Endothelial cell of umbilical vein (primary cell): Measurements from ENCODE around the gene OASL. TPM values are rescaled to one million over a fixed set of nuclear protein-coding genes. Genes with fewer than 3 reads are reported as not detected.

Experiments used
- BruUV-seq: library from RNA; stranded (reverse); fragments of 400-500 nt; replicated peaks from 2 replicates; lab custom pipeline; 2021; lab: Mats Ljungman, UMichigan
- CTCF ChIA-PET: fragments of 300-600, 350-600 bp; sonication (Branson Sonifier 250); formaldehyde crosslinking; loops from one replicate; lab custom pipeline; 2021; ENCODE audit warnings: antibody characterized with exemption, inconsistent platforms; lab: Charles Lee
- POLR2A ChIA-PET: fragments of 300-600, 350-600 bp; sonication (Branson Sonifier 250); formaldehyde crosslinking; loops from one replicate; lab custom pipeline; 2021; ENCODE audit warnings: antibody characterized with exemption, inconsistent platforms; lab: Charles Lee
- DNase-seq: peaks from one replicate; pipeline ENCODE4 v3.0.0-alpha.2; 2011; ENCODE audit warnings: low read depth, low spot score
- FAIRE-seq: peaks from 2 replicates; lab custom pipeline; 2011; peaks lifted over from hg19 to GRCh38; lab: Jason Lieb, UNC
- H2AFZ ChIP-seq: 2 replicates; pipeline ENCODE4 v1.6.0; 2012; ENCODE audit warnings: low read depth, low read length, control low read depth, inconsistent platforms
- H3K27ac ChIP-seq: 2 replicates; pipeline ENCODE4 v1.5.1; 2011; ENCODE audit warnings: low read depth, mild to moderate bottlenecking, control low read depth, low read length, moderate library complexity; ENCODE audit not compliant: insufficient read depth
- H3K27me3 ChIP-seq, 2 experiments: 2 replicates each; pipeline versions ENCODE4 v1.6.0 to v1.6.1; 2011; ENCODE audit warnings: low read length in 2 of 2, mixed read lengths in 1 of 2; ENCODE audit not compliant: control insufficient read depth in 2 of 2, insufficient read depth in 2 of 2
- H3K36me3 ChIP-seq, 2 experiments: 2 replicates in 1 of 2; 3 replicates in 1 of 2; pipeline ENCODE4 v1.5.1; 2011; ENCODE audit warnings: low read length in 2 of 2, mild to moderate bottlenecking in 1 of 2, moderate library complexity in 1 of 2; ENCODE audit not compliant: control insufficient read depth in 2 of 2, insufficient read depth in 2 of 2; ENCODE audit errors: extremely low read depth in 1 of 2
- H3K4me1 ChIP-seq: 3 replicates; pipeline ENCODE4 v1.5.1; 2011; ENCODE audit warnings: mild to moderate bottlenecking, low read length; ENCODE audit not compliant: control insufficient read depth, insufficient read depth; ENCODE audit errors: extremely low read depth
- H3K4me2 ChIP-seq: 2 replicates; pipeline ENCODE4 v1.6.1; 2011; ENCODE audit warnings: low read length, control low read depth, mixed read lengths; ENCODE audit not compliant: insufficient read depth
- H3K4me3 ChIP-seq, 3 experiments: fragments of 200-600 bp in 1 of 3; sonication (generic), shearing (Covaris generic) in 1 of 3; replicated peaks in 1 of 3; 2 replicates each; pipeline ENCODE4 v1.5.1; 2011 to 2016; ENCODE audit warnings: control low read depth in 3 of 3, low read length in 3 of 3, mild to moderate bottlenecking in 2 of 3, inconsistent platforms in 1 of 3, low read depth in 1 of 3, moderate library complexity in 1 of 3; ENCODE audit not compliant: insufficient read depth in 1 of 3
- H3K79me2 ChIP-seq: 2 replicates; pipeline ENCODE4 v1.6.0; 2012; ENCODE audit warnings: low read length, inconsistent platforms; ENCODE audit not compliant: control insufficient read depth, insufficient read depth
- H3K9ac ChIP-seq: replicated peaks from 2 replicates; pipeline ENCODE3; 2011; ENCODE audit warnings: low read length, control low read depth; ENCODE audit not compliant: insufficient read depth; ENCODE audit errors: extremely low read depth
- H3K9me1 ChIP-seq: replicated peaks from 3 replicates; pipeline ENCODE4 v1.6.0; 2011; ENCODE audit warnings: mild to moderate bottlenecking, low read length; ENCODE audit not compliant: control insufficient read depth, insufficient read depth; ENCODE audit errors: extremely low read depth
- H3K9me3 ChIP-seq: replicated peaks from 2 replicates; pipeline ENCODE4 v1.5.1; 2012; ENCODE audit warnings: low read length, inconsistent platforms; ENCODE audit not compliant: control insufficient read depth, insufficient read depth
- H4K20me1 ChIP-seq: replicated peaks from 2 replicates; pipeline ENCODE3; 2011; ENCODE audit warnings: mild to moderate bottlenecking, low read length; ENCODE audit not compliant: control insufficient read depth, insufficient read depth; ENCODE audit errors: extremely low read depth
- EZH2 ChIP-seq: IDR thresholded peaks from 2 replicates; pipeline ENCODE4 v1.6.1; 2012; ENCODE audit warnings: borderline replicate concordance, low read depth, mild to moderate bottlenecking, moderate library complexity, low read length, inconsistent platforms; ENCODE audit not compliant: severe bottlenecking
- FOS ChIP-seq: IDR thresholded peaks from 2 replicates; pipeline ENCODE4 v1.6.1; 2011; ENCODE audit warnings: mild to moderate bottlenecking, low read length, moderate library complexity, borderline replicate concordance; ENCODE audit not compliant: insufficient read depth
- GATA2 ChIP-seq: IDR thresholded peaks from 2 replicates; pipeline ENCODE4 v1.7.0; 2011; ENCODE audit warnings: low read depth, mild to moderate bottlenecking, moderate library complexity, mixed read lengths, low read length; ENCODE audit not compliant: insufficient read length, insufficient read depth
- JUN ChIP-seq: IDR thresholded peaks from 2 replicates; pipeline ENCODE4 v1.6.1; 2011; ENCODE audit warnings: borderline replicate concordance, low read depth; ENCODE audit not compliant: insufficient read length, insufficient read depth
- MYC ChIP-seq: IDR thresholded peaks from one replicate; pipeline ENCODE4 v1.6.1; 2011; ENCODE audit warnings: mild to moderate bottlenecking, low read depth, low read length
- POLR2A ChIP-seq: IDR thresholded peaks from 2 replicates; pipeline ENCODE4 v1.6.1; 2012; ENCODE audit warnings: low read depth, mild to moderate bottlenecking, control low read depth, low read length
- POLR2AphosphoS5 ChIP-seq: IDR thresholded peaks from 2 replicates; pipeline ENCODE4 v1.6.1; 2012; ENCODE audit warnings: low read depth, mild to moderate bottlenecking, control low read depth, low read length, moderate library complexity; ENCODE audit not compliant: insufficient read depth
- dilution Hi-C: fragments of 300-500 bp; cut with MboI; formaldehyde crosslinking; loops from one replicate; pipeline ENCODE4 v1.15.0; 2019; ENCODE audit warnings: low sequenced_read_pairs; ENCODE audit not compliant: extremely low pct_ligation_motif_present
- intact Hi-C: fragments of 100-400 bp; cut with micrococcal nuclease; formaldehyde crosslinking; loops from one replicate; pipeline ENCODE4 v1.10.0; 2022
- polyA plus RNA-seq, 4 experiments: library from polyadenylated mRNA; depleted of rRNA in 3 of 4; stranded (reverse) in 3 of 4; unstranded in 1 of 4; fragments of >200 nt; gene quantifications; 2 replicates each; pipeline versions ENCODE4 v1.2.1 to v1.2.3, GENCODE V29; 2011 to 2012; ENCODE audit warnings: missing spikeins in 1 of 4
- total RNA-seq: library from RNA; stranded (reverse); gene quantifications from 2 replicates; pipeline ENCODE4 v1.2.3, GENCODE V29; 2021
- TF ChIP-seq, protein P1 (sequence below): IDR thresholded peaks from 2 replicates; pipeline ENCODE4 v1.6.1; 2011; ENCODE audit not compliant: insufficient read depth, insufficient read length
- TF ChIP-seq, protein P2 (sequence below), 2 donors: IDR thresholded peaks; 1 replicate in 1 of 2; 2 replicates in 1 of 2; pipeline ENCODE4 v1.5.1; 2011; ENCODE audit warnings: low read length in 2 of 2, mild to moderate bottlenecking in 2 of 2, moderate library complexity in 2 of 2, control low read depth in 1 of 2, inconsistent platforms in 1 of 2, low read depth in 1 of 2; ENCODE audit not compliant: insufficient read depth in 1 of 2; ENCODE audit errors: extremely low read depth in 1 of 2

Gene OASL
- total and polyA plus RNA-seq, 2 donors (not counting 3 experiments of a cell fraction or from before 2014, with no cell fraction given) = 0.17 to 0.33 TPM

DNA sequence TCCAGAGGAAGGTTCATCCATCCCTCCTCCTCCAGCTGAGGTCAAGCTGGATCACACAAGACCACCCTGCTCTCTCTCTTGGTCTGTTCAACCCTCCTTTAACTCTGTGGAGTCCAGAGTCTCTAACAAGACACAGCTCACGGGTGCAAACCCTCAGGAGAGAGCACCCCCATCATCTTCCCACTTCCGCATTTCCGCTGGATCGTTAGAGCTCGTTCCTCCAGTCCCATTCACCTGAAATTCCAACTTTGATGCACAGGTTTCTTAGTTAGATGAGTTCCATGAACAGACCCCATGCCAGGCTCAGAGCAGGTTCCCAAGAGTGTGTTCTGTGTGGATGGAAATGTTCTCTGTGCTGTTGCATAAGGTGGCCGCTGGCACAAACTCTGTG, 49.1 kb upstream of the OASL start:
- dilution Hi-C loops = no loop called here
- H4K20me1 ChIP-seq = no peaks in the 10 kb centered on the region
- DNase-seq (no peak), FAIRE-seq (no peak)
- no peaks in the 10 kb centered on the region for H3K27me3 ChIP-seq
- no peaks in the 10 kb centered on the region for H3K9me1 ChIP-seq
- TF ChIP-seq GATA2 (no peak), POLR2AphosphoS5 (no peak)
- no TSS peak for BruUV-seq
- no peak overlapping the region for H3K4me3 ChIP-seq
- ChIA-PET POLR2A (no interaction called here), CTCF (no interaction called here)
- H3K4me1 ChIP-seq = peaks cover 3% of the 10 kb centered on the region
- no peak overlapping the region for H2AFZ ChIP-seq
- no peak overlapping the region for H3K27ac ChIP-seq
- H3K9ac ChIP-seq = no peak overlapping the region
- intact Hi-C loops = no loop called here
- no peaks in the 10 kb centered on the region for H3K36me3 ChIP-seq
- no peaks in the 10 kb centered on the region for H3K9me3 ChIP-seq
- no peak overlapping the region for H3K4me2 ChIP-seq
- no peaks in the 10 kb centered on the region for H3K79me2 ChIP-seq

DNA sequence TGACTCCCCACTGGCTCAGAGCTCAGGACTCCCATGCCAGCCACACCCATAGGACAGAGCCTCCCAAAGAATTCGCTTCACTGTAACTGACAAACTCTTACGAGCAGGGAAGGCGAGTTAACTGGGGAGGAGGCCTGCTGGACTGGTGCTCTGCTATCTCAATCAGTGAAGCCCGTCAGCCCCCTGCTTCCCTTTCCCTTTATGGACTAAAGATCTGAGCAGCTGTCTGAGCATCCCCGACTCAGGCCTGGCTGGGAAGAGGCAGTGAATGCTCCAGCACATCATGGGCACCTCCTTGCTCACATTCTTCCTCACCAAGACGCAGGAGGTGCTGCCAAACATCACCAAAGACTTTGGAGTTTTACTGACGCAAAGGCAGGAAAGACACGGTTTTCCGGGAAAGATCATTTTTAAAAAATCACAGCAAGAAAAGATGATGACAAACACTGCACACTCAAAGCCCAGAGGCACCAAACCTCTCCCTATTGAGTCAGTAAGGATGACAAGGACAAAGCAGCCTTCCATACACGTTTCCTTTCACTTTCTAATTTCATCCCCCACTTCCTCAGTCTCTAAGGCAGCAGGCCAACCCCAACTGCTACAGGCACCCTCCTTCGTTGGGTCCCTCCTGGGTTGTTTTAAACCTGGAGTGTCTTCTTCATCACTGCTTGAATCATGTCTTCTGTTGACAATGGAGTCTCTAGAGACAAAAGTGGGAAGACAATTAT, 48.6 kb upstream of the OASL start:
- H3K9me1 ChIP-seq = no peaks in the 10 kb centered on the region
- H3K9ac ChIP-seq = no peak overlapping the region
- H3K36me3 ChIP-seq = no peaks in the 10 kb centered on the region
- TF ChIP-seq, protein P1, sequence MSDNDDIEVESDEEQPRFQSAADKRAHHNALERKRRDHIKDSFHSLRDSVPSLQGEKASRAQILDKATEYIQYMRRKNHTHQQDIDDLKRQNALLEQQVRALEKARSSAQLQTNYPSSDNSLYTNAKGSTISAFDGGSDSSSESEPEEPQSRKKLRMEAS = no peak
- no peak for TF ChIP-seq POLR2AphosphoS5
- no peak for TF ChIP-seq POLR2A
- no peak for TF ChIP-seq FOS
- TF ChIP-seq, protein P2, sequence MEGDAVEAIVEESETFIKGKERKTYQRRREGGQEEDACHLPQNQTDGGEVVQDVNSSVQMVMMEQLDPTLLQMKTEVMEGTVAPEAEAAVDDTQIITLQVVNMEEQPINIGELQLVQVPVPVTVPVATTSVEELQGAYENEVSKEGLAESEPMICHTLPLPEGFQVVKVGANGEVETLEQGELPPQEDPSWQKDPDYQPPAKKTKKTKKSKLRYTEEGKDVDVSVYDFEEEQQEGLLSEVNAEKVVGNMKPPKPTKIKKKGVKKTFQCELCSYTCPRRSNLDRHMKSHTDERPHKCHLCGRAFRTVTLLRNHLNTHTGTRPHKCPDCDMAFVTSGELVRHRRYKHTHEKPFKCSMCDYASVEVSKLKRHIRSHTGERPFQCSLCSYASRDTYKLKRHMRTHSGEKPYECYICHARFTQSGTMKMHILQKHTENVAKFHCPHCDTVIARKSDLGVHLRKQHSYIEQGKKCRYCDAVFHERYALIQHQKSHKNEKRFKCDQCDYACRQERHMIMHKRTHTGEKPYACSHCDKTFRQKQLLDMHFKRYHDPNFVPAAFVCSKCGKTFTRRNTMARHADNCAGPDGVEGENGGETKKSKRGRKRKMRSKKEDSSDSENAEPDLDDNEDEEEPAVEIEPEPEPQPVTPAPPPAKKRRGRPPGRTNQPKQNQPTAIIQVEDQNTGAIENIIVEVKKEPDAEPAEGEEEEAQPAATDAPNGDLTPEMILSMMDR (IDR thresholded peaks at IDR 0.05; ENCODE audit: extremely low read depth in 1 of 2, insufficient read depth in 1 of 2, low read depth in 1 of 2, low read length in 2 of 2) = no peak
- no peak for TF ChIP-seq MYC
- no peak for TF ChIP-seq JUN
- TF ChIP-seq GATA2 = no peak
- no peak for TF ChIP-seq EZH2
- CTCF ChIA-PET = no interaction called here
- H3K4me3 ChIP-seq = no peak overlapping the region
- H3K27me3 ChIP-seq = no peaks in the 10 kb centered on the region
- POLR2A ChIA-PET = no interaction called here
- no peaks in the 10 kb centered on the region for H3K79me2 ChIP-seq
- dilution Hi-C loops (no loop called here), intact Hi-C loops (no loop called here)
- no peaks in the 10 kb centered on the region for H4K20me1 ChIP-seq
- no TSS peak for BruUV-seq
- H3K4me1 ChIP-seq = peaks cover 3% of the 10 kb centered on the region
- DNase-seq (no peak), FAIRE-seq (no peak)
- H3K4me2 ChIP-seq = no peak overlapping the region
- no peak overlapping the region for H2AFZ ChIP-seq
- H3K9me3 ChIP-seq = no peaks in the 10 kb centered on the region
- no peak overlapping the region for H3K27ac ChIP-seq
